Activated T-helper 17 cell treated with anti-CD3 and anti-CD28 coated beads, Interleukin-2, amount 50 U/mL, for 72 hours (primary cell): ENCODE data around the gene RAI14. TPM values are rescaled to one million over a fixed set of nuclear protein-coding genes. Genes with fewer than 3 reads are reported as not detected.
A peak's percentile ranks its signal among the peaks of the same experiment; 100 is the strongest.

Source experiments
- ATAC-seq: fragments of 150-1000 bp; cut with Tn5 transposase; replicated peaks from 2 replicates; pipeline ENCODE4 v1.10.0; 2021; ENCODE audit warnings: mild to moderate bottlenecking, moderate library complexity
- H3K27ac Mint-ChIP-seq: one replicate; pipeline ENCODE4 v1.8.0; 2022; ENCODE audit warnings: mixed read lengths
- H3K27me3 Mint-ChIP-seq: one replicate; pipeline ENCODE4 v1.8.0; 2022; ENCODE audit warnings: mixed read lengths
- H3K36me3 Mint-ChIP-seq: one replicate; pipeline ENCODE4 v1.8.0; 2022; ENCODE audit warnings: low read depth, mild to moderate bottlenecking, mixed read lengths
- H3K4me1 Mint-ChIP-seq: one replicate; pipeline ENCODE4 v1.8.0; 2022; ENCODE audit warnings: mixed read lengths
- H3K4me3 Mint-ChIP-seq: one replicate; pipeline ENCODE4 v1.8.0; 2022; ENCODE audit warnings: mild to moderate bottlenecking, mixed read lengths
- H3K9me3 Mint-ChIP-seq: one replicate; pipeline ENCODE4 v1.8.0; 2022; ENCODE audit warnings: mixed read lengths
- total RNA-seq, 2 donors: library from RNA; stranded (reverse); gene quantifications; one replicate each; pipeline ENCODE4 v1.2.3, GENCODE V29; 2022

Gene RAI14
- total RNA-seq, 2 donors from 2014 or later: 0.41 to 3.3 TPM

DNA sequence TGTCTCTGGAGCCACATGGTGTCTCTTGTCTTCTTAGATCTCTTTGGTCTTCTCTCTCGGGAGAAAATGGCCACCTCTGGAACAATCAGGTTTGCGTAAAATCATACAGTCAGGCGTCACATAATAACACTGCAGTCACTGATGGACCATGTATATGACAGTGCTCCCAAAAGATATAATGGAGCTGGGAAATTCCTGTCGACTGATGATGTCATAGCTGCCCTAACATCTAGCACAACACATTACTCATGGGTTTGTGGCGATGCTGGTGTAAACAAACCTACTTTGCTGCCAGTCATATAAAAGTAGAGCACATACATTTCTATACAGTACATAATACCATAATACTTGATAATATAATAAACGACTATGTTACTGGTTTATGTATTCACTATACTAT is 30.1 kb upstream of the RAI14 start:
- no peak overlapping the region for H3K27ac Mint-ChIP-seq
- H3K36me3 Mint-ChIP-seq: no peaks in the 10 kb centered on the region
- H3K27me3 Mint-ChIP-seq: peaks cover 10% of the 10 kb centered on the region
- no peaks in the 10 kb centered on the region for H3K4me1 Mint-ChIP-seq
- peak; percentile 37 for ATAC-seq
- H3K9me3 Mint-ChIP-seq: peaks cover 13% of the 10 kb centered on the region
- H3K4me3 Mint-ChIP-seq: no peak overlapping the region

DNA sequence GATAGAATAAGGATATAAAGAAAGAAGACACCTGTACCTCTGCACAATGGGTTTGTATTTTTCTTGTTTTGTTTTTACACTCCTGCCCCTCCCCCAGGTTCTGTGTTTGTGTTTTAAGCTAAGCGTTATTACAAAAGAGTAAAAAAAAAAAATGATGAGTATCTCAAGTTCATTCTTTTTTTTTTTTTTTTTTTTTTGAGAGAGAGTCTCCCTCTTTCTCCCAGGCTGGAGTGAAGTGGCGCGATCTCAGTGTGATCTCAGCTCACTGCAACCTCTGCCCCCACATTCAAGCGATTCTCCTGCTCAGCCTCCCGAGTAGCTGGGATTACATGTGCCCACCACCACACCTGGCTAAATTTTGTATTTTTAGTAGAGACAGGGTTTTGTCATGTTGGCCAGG is 29.4 kb upstream of the RAI14 start:
- ATAC-seq: no peak
- Mint-ChIP-seq H3K27ac (no peak overlapping the region), H3K4me3 (no peak overlapping the region), H3K36me3 (no peaks in the 10 kb centered on the region), H3K9me3 (peaks cover 20% of the 10 kb centered on the region), H3K4me1 (no peaks in the 10 kb centered on the region), H3K27me3 (peaks cover 12% of the 10 kb centered on the region)

DNA sequence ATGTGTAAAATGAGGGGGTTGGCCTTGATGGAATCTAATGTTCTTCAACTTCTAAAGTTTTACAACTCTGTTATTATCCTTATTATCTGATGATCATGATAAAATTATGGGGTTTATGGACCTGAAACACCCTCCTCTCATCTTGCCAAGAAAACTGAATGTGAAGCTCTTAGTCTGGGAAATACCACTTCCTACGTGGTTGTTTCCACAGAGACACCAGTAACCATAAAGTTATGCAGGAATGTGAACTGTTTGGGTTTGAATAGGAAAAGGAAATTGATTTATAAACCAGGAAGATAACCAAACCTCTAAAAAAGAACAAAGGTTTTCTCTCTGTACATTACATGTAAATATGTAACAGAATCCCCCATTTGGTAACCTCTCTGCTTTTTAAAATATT is 28.3 kb upstream of the RAI14 start:
- no peak overlapping the region for H3K27ac Mint-ChIP-seq
- H3K9me3 Mint-ChIP-seq: peaks cover 20% of the 10 kb centered on the region
- H3K4me3 Mint-ChIP-seq: no peak overlapping the region
- no peaks in the 10 kb centered on the region for H3K36me3 Mint-ChIP-seq
- no peaks in the 10 kb centered on the region for H3K4me1 Mint-ChIP-seq
- H3K27me3 Mint-ChIP-seq: peaks cover 12% of the 10 kb centered on the region
- no peak for ATAC-seq

DNA sequence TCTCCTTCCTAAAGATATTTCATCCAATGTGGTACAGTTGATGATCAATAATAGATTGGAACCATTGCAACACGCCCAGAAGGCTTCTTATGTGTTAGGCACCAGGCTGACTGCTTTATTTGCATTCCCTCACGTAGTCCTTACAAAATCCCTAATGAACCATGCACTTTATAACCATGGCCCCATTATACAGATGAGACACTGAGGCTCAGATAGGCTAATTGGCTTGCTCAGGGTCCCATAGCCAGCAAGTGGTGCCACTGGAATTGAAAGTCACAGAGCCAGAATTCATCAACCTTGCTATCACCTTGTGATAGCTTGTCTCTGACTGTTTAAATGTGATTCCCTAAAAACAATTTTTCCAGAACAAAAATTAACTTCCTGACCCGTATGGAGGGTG is 27.8 kb upstream of the RAI14 start:
- no peaks in the 10 kb centered on the region for H3K4me1 Mint-ChIP-seq
- H3K9me3 Mint-ChIP-seq: peaks cover 20% of the 10 kb centered on the region
- H3K4me3 Mint-ChIP-seq: no peak overlapping the region
- no peak overlapping the region for H3K27ac Mint-ChIP-seq
- no peaks in the 10 kb centered on the region for H3K36me3 Mint-ChIP-seq
- no peak for ATAC-seq
- H3K27me3 Mint-ChIP-seq: peaks cover 15% of the 10 kb centered on the region

DNA sequence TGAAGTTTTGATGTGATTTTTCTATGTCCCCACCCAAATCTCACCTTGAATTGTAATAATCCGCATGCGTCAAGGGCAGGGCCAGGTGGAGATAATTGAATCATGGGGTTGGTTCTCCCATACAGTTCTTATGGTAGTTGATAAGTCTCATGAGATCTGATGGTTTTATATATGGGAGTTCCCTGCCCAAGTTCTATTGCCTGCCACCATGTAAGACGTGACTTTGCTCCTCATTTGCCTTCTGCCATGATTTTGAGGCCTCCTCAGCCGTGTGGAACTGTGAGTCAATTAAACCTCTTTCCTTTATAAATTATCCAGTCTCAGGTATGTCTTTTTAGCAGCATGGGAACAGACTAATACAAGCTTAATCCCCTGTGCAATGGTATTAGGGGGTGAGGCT is 25.5 kb upstream of the RAI14 start:
- Mint-ChIP-seq H3K4me1 (no peaks in the 10 kb centered on the region), H3K27me3 (peaks cover 10% of the 10 kb centered on the region), H3K27ac (no peak overlapping the region), H3K9me3 (peaks cover 20% of the 10 kb centered on the region), H3K36me3 (no peaks in the 10 kb centered on the region), H3K4me3 (no peak overlapping the region)
- ATAC-seq: no peak

DNA sequence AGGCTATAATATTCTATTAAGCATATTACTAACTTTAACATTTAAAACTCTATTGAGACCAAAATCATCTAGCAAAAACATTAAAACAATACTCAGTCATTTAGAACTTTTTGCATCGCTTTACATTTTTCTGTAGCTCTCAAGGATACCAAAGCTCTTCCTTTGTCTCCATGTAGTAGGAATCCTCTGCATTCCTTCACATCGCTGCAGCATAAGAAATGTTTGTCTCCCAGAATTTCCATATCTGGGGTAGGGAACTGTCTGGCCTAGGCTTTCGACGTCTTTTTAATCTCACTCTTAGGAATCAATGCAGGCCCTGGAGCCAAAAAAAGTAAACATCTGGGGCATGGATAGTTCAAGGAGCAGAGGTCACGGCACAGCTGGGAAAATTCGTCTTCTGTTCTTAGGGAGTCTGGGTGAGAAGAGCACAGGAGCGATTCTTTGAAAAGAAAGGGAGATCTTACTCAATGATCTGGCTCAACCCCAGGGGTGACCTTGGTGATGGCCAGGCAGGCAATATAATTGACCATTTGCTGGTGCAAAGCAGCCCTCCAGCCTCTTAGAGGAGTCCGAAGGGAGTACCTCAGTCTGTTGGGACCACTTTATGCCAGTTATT is 23.2 kb upstream of the RAI14 start:
- ATAC-seq: no peak
- no peak overlapping the region for H3K4me3 Mint-ChIP-seq
- peaks cover 10% of the 10 kb centered on the region for H3K27me3 Mint-ChIP-seq
- H3K4me1 Mint-ChIP-seq: no peaks in the 10 kb centered on the region
- H3K36me3 Mint-ChIP-seq: no peaks in the 10 kb centered on the region
- no peak overlapping the region for H3K27ac Mint-ChIP-seq
- peaks cover 20% of the 10 kb centered on the region for H3K9me3 Mint-ChIP-seq

DNA sequence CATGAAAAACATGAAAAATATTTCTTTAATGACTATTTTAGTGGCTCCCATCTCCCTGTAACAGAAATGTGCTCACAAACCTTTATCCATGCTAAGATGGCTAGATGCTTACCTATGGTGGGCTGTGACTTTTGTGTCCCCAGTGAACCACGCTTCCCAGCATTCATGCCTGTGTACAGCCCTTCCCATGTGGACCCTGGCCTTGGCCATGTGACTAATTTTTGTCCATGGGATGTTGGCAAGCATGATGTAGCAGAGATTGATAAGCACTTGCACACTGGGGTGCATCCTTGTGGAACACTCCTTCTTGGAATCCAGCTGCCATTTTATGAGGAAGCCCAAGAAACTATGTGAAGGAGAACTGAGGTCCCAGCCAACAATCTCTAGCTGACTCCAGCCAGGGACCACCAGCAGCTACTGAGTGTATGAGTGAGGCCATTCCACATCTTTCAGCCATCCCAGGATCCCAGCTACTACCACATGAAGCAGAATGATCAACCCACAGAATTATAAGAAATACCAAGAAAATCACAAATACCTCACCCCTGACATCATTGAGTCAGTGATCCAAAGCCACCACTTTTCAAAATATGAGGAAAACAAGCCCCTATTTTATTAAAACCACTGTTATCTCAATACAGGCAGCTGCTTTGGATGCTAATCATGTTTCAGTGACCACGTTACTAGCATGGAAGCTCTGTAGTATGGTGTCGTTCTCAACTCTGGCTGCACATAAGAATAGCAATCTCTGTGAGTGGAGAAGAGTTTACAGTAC is 16.1 kb upstream of the RAI14 start:
- Mint-ChIP-seq H3K4me1 (no peaks in the 10 kb centered on the region), H3K27ac (no peak overlapping the region), H3K4me3 (no peak overlapping the region), H3K9me3 (no peaks in the 10 kb centered on the region), H3K36me3 (no peaks in the 10 kb centered on the region), H3K27me3 (peaks cover 7% of the 10 kb centered on the region)
- no peak for ATAC-seq

DNA sequence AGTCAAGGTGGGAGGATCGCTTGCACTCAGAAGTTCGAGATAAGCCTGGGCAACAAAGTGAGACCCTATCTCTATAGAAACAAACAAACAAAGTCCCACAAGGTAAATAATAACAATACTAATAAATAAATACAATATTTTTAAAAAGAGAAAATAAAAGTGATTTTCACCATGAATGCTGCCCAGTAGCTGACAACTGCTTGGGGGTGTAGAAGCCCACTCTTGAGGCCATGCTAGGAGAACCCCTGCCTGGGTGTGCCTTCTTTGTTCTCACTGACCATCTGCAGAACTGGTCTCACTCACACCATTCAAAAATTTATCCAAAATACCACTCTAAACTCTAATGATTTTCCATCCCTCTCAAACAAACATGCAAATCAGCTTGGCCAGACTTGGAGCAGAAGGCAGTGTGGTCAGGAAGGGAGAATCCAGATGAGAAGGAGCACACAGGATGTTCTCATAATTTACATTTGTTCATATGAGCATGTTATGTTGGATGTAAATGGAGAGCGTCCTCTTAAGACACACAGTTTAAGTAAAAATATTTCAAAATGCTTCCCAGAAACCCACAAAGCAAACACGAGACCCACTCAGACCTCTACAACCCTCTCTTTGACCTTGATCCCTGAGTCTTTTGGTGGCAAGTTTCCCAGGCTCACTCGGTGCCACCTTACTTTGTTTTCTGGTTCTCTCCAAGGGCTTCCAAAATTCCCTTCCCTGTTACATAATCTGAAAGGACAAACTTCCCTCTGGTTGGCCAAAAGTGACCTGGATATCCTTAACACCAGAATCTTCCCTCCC is 7.9 kb upstream of the RAI14 start:
- no peak for ATAC-seq
- Mint-ChIP-seq H3K9me3 (no peaks in the 10 kb centered on the region), H3K4me3 (no peak overlapping the region), H3K27me3 (peaks cover 21% of the 10 kb centered on the region), H3K36me3 (no peaks in the 10 kb centered on the region), H3K4me1 (no peaks in the 10 kb centered on the region), H3K27ac (no peak overlapping the region)

DNA sequence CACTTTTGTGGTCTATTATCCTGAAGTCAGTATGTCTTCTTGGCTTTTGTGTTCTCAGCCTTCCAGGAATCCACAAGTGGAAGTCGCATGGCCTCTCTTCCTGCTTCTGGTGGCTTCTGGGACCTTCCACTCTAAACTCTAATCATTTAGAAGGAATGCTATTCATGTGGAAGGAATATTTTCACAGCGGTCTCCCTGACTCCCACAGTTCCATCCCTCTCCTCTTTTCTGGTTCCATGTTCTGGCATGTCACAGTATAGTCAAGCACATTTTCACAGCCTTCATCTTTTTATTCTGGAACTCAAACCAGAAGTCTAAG is 7.3 kb upstream of the RAI14 start:
- H3K27me3 Mint-ChIP-seq: peaks cover 18% of the 10 kb centered on the region
- no peaks in the 10 kb centered on the region for H3K36me3 Mint-ChIP-seq
- H3K27ac Mint-ChIP-seq: no peak overlapping the region
- no peak overlapping the region for H3K4me3 Mint-ChIP-seq
- no peaks in the 10 kb centered on the region for H3K9me3 Mint-ChIP-seq
- H3K4me1 Mint-ChIP-seq: no peaks in the 10 kb centered on the region
- no peak for ATAC-seq

DNA sequence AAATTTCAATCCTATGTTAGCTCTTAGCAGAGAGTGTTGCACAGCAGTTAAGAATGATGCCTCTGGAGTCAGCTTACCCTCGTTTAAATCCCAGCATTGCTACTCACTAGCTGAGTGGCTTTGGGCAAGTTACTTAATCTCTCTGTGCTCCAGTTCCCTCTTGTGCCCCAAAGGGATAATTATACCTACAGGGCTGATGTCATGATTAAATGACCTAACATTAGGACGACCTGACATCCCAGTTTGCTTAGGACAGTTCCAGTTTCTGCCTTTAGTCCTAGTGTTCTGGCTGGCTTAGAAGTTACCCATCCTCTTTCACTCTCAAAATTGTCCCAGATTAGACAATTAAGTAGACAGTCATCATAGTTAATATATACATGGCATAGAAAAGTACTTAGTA is 4.3 kb upstream of the RAI14 start:
- no peak overlapping the region for H3K27ac Mint-ChIP-seq
- H3K27me3 Mint-ChIP-seq: peaks cover 14% of the 10 kb centered on the region
- no peak for ATAC-seq
- peaks cover 6% of the 10 kb centered on the region for H3K4me1 Mint-ChIP-seq
- no peaks in the 10 kb centered on the region for H3K36me3 Mint-ChIP-seq
- H3K9me3 Mint-ChIP-seq: no peaks in the 10 kb centered on the region
- no peak overlapping the region for H3K4me3 Mint-ChIP-seq

DNA sequence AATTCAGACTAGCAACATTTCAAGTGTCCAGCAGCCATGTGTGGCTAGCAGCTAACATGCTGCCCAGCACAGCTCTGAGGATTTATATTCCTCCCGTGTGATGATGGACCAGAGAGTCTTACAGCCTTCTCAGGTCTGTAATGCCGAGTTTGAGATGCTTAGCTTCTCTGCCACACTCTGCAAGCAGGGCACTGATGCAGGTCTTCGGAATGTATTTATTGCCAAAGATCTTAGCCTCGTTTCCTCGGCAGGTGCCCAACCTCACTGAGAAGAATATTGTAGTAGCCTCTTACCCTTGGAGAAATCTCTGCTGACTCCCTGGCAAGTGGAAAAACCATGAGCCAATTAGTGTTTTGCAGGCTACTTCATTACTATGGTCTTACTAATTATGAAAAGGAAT is 3.7 kb upstream of the RAI14 start:
- Mint-ChIP-seq H3K9me3 (no peaks in the 10 kb centered on the region), H3K27ac (no peak overlapping the region), H3K27me3 (peaks cover 11% of the 10 kb centered on the region), H3K4me1 (peaks cover 6% of the 10 kb centered on the region), H3K36me3 (no peaks in the 10 kb centered on the region), H3K4me3 (no peak overlapping the region)
- no peak for ATAC-seq

DNA sequence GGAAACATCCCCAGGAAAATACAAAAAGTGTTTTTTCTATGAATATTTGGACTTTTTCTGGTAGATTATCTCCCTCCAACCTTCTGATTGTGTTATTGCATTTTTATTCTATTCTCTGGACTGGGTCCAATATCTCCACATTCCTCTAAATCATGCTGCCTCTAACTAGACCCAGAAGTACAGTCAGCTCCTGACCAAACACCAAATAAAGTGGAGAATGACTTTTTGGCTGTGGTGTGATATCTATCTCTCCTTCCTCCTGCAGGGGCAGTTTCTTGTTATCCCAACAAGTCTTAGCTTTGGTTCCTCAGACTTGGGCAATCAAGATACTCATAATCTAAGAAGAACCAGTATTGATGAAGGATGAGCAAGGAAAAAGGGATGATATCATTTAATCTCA is 3.2 kb upstream of the RAI14 start:
- H3K36me3 Mint-ChIP-seq: no peaks in the 10 kb centered on the region
- no peak for ATAC-seq

DNA sequence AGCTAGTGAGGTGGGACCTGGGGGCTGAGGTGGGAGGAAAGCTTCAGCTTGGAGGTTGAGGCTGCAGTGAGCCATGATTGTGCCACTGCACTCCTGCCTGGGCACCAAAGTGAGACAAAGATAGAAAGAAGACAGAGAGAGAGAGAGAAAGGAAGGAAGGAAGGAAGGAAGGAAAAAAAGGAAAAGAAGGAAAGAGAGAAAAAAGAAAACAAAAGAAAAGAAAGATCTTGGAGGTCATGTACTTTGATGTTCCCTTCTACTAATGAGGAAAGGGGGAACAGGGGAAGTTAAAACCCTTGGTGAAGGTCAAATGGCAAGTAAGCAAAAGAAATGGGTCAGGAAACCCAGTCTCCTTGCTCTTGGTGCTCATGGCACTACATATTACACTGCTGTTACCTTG is 2.4 kb upstream of the RAI14 start:
- Mint-ChIP-seq H3K4me1 (peaks cover 12% of the 10 kb centered on the region), H3K36me3 (no peaks in the 10 kb centered on the region), H3K4me3 (no peak overlapping the region), H3K27ac (no peak overlapping the region), H3K9me3 (no peaks in the 10 kb centered on the region), H3K27me3 (peaks cover 10% of the 10 kb centered on the region)
- ATAC-seq: no peak

More for the DNA sequence above, 3.2 kb upstream of the RAI14 start:
- H3K4me3 Mint-ChIP-seq: no peak overlapping the region
- H3K4me1 Mint-ChIP-seq: peaks cover 10% of the 10 kb centered on the region
- H3K9me3 Mint-ChIP-seq: no peaks in the 10 kb centered on the region
- H3K27ac Mint-ChIP-seq: no peak overlapping the region
- H3K27me3 Mint-ChIP-seq: peaks cover 15% of the 10 kb centered on the region

DNA sequence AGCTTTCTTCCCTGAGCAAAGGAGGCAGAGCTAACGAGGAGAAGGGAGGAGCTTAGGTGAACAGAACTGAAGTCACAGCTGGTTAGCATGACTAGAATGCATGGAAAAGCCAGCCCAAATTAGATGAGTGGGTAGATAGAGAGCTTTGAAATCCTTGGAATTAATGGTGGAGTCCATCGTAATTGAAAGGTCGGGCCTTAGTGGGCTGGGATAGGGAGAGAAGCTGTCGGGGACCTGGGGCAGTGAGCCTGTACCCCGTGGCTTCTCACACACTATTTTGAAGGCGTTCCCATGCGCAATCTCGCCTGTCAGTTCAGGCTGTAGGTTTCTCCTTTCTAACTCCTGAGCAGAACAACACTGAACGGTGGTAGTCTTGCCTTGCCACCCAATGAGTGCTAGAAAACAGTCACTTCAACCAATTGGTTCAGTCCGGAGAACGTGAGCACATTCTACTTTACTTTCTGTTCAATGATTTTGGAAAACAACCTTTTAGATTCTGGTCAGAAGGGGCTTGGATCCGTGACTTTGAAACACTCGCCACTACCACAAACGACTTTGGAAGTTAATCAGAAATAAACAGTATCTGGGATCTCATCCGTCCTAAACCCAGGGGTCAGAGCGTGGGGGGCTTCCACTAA is 655 bp upstream of the RAI14 start:
- H3K4me1 Mint-ChIP-seq: peaks cover 12% of the 10 kb centered on the region
- ATAC-seq: peak; percentile 72
- H3K36me3 Mint-ChIP-seq: no peaks in the 10 kb centered on the region
- H3K9me3 Mint-ChIP-seq: no peaks in the 10 kb centered on the region
- peaks cover 8% of the 10 kb centered on the region for H3K27me3 Mint-ChIP-seq
- peak overlapping the region; percentile 74 for H3K27ac Mint-ChIP-seq
- peak overlapping the region; percentile 85 for H3K4me3 Mint-ChIP-seq
